ENCODE measurements around the gene UGT2B15.
"Not testable (repeated sequence)": the region's sequence is repeated elsewhere in the genome, so short reads cannot be mapped to it uniquely, and the experiment has no call there.

The UGT2B15 gene

GRCh38 chr4:68655764-68656444, 14.5 kb downstream of the UGT2B15 start:
- DNase-seq: no peak

GRCh38 chr4:68654946-68655721, 15.3 kb downstream of the UGT2B15 start:
- no peak for DNase-seq

DNA sequence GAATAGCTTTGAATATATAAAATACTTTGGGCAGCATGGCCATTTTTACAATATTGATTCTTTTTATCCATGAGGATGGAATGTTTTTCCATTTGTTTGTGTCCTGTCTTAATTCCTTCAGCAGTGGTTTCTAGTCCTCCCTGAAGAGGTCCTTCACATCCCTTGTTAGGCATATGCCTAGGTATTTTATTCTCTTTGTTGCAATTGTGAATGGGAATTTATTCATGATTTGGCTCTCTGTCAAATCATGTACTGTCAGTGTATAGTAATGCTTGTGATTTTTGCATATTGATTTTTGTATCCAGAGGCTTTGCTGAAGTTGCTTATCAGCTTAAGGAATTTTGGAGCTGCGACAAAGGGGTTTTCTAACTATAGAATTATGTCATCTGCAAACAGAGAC, 18.5 kb downstream of the UGT2B15 start:
- no peak for DNase-seq

DNA sequence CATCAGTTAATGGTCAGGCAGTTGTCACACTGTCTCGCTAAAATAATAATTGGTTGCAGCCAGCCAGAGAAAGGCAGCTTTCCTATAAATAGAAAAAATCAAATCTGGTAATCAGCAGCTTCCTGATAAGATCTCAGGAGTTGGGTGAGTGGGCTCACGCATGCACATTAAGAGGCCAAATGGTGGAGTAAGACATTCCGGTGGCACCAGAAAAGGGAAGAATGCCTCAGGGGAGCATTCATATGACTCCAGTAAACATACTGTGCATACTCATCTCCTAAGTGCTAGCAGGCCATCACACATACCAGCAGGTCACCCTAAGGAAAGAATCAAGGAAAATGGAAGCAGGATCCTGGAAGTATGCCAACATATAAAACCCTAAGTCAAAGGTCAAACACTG, 40.1 kb downstream of the UGT2B15 start:
- no peak for DNase-seq

DNA sequence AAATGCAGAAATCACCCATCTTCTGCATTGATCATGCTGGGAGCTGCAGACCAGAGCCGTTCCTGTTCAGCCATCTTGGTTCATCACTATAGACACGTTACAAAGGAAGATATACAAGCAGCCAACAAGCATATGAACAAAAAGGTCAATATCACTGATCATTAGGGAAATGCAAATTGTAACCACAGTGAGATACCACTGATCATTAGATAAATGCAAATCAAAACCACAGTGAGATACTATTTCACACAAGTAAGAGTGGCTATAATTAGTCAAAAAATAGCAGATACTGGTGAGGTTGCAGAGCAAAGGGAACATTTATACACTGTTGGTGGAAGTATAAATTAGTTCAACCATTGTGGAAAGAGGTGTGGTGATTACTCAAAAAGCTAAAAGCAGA, 47.7 kb downstream of the UGT2B15 start:
- DNase-seq: not testable (repeated sequence)

- no peak for DNase-seq
Measured at GRCh38 chr4:68617003-68617698, 53.3 kb downstream of the UGT2B15 start.

- DNase-seq: no peak
Measured at GRCh38 chr4:68615699-68616422, 54.6 kb downstream of the UGT2B15 start.

GRCh38 chr4:68613752-68614151, 56.7 kb downstream of the UGT2B15 start:
- no peak for DNase-seq

DNA sequence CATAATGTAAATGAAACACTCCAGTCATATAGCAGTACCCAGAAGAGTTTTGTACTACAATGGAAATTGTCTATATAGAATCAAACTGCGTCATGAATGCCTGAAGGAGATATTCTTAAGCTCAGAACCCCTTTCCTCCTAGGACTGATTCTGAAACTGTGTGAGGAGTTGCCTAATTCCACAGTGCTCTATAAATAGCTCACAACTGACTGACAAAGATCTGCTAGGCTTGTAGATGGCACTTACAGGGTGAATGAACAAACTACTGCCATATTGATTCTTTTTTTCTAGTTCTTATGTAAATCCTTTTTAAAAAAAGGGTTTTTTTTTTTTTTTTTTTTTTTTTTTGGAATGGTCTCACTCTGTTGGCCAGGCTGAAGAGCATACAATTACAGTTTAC, 64.2 kb downstream of the UGT2B15 start:
- DNase-seq: no peak

GRCh38 chr4:68599150-68599549, 71.3 kb downstream of the UGT2B15 start:
- no peak for DNase-seq

DNA sequence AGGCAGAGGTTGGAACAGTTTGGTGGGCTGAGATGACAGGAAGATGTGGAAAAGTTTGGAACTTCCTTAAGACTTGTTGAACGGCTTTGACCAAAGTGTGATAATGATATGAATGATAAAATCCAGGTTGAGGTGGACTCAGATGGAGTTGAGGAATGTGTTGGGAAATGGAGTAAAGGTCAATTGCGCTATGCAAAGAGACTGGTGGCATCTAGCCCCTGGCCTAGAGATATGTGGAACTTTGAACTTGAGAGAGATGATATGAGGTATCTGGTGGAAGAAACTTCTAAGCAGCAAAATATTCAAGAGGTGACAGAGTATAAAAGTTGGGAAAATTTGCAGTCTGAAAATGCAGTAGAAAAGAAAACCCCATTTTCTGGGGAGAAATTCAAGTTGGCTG, 73.0 kb downstream of the UGT2B15 start:
- no peak for DNase-seq

All from NCI-H187 treated with DMSO at 0.1 percent for 48 hours (cell line).